KG1 (cell line): Measurements from ENCODE around the gene FLT3LG.

Experiments
- DNase-seq: peaks from one replicate; lab custom pipeline; 2025; lab: John Stamatoyannopoulos, UW

Gene FLT3LG

DNA sequence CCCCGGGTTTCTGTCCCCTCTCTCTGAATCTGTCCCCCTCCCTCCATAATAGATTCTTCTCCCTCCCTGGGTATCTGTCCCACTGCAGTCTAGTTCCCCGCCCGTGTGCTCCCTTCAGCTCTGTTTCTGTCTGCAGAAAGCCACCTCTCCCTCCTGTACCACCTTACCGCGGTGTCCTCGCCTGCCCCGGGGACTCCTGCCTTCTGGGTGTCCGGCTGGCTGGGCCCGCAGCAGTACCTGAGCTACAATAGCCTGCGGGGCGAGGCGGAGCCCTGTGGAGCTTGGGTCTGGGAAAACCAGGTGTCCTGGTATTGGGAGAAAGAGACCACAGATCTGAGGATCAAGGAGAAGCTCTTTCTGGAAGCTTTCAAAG, 39.7 kb downstream of the FLT3LG start:
- DNase-seq, result no peak

DNA sequence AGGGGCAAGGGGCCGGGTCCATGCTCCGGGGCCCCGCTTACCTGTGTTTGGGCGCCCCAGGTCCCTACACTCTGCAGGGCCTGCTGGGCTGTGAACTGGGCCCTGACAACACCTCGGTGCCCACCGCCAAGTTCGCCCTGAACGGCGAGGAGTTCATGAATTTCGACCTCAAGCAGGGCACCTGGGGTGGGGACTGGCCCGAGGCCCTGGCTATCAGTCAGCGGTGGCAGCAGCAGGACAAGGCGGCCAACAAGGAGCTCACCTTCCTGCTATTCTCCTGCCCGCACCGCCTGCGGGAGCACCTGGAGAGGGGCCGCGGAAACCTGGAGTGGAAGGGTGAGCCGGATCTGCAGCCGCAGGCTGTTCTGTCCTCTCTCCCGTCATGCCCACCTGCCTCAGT, 40.1 kb downstream of the FLT3LG start:
- no peak for DNase-seq

DNA sequence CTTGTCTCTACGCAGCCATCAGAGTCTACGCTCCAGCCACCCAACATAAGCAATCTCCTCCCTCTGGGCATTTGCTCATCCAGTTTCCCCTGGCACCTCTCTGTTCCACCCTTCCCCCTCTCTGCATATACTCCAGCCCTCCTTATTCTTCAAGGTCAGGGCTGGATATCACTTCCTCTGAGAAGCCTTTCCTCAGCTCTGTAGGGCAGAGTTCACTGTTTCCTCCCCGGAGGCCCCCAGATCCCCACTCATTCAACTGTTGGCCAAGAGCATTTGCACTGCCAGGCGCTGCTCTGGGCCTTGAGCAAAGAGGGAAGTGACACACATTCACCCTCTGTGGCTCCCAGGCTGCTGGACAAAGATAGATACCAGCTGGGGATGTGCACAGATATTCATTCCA, 41.8 kb downstream of the FLT3LG start:
- peak; percentile 20 for DNase-seq

DNA sequence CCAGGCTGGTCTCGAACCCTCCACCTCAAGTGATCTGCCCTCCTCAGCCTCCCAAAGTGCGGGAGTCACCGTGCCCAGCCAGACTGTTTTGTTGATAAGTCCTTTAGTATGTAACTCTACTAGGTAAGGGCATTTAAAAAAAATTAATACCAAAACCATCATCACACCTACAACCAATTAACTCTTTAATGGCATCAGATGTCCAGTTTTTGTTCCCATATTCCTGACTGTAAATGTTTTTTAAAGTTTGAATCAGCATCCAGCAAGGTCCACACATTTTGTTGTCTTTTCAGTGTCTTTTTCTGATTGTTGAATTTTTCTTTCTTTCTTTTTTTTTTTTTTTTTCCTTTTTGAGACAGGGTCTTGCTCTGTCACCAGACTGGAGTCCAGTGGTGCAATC, 44.0 kb downstream of the FLT3LG start:
- no peak for DNase-seq

DNA sequence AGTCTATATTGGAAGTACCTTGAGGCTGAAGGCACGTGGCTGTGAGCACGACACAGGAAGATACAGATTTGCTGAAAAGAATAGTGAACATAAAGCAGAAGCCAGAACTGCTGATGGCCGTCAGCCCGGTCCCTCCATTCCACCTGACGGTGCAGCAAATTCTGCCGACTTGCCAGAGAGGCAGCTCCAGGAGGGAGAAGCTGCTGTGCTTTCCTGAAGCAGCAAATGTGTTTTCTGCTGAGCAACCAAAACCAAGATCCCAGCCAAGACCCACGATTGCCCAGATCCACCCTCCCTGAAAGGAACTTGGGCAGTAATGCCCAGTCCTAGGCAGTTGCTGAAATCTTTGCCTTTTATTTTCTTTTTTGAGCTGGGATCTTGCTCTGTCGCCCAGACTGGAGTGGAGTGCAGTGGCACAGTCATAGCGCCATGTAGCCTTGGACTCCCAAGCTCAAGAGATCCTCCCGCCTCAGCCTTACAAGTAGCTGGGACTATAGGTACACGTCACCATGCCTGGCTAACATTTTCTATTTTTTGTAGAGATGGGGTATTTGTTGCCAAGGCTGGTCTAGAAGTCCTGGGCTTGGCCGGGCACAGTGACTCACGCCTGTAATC, 46.8 kb downstream of the FLT3LG start:
- no peak for DNase-seq

DNA sequence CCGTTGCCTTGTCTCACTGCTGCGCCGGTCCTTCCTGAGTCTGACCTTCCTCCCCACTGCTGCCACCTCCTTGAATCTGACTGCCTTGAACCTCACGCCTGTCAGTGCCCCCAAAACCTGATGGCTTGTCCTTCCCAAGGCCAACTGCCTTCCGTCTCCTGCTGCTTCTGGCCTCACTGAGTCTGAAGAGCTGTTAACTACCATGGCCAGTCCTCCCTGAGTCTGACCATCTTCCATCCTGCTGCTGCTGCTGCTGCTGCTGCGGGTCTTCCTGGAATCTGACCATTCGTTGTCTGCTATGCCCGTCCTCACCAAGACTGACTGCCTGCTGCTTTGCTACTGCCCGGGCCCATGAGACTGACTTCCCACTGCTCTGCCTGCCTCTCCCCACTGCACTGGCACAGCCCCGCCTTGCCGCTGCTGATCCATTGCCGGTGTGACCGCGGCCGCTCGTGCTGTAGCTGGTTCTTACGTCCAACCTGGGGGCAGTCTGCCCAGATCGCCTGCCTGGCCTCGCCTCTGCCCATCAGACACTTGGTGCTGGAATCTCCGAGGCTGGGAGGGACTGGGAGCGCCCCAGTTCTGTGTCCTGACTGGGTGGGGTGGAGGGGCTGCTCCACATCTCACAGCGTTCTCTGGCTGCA, 50.9 kb downstream of the FLT3LG start:
- no peak for DNase-seq

DNA sequence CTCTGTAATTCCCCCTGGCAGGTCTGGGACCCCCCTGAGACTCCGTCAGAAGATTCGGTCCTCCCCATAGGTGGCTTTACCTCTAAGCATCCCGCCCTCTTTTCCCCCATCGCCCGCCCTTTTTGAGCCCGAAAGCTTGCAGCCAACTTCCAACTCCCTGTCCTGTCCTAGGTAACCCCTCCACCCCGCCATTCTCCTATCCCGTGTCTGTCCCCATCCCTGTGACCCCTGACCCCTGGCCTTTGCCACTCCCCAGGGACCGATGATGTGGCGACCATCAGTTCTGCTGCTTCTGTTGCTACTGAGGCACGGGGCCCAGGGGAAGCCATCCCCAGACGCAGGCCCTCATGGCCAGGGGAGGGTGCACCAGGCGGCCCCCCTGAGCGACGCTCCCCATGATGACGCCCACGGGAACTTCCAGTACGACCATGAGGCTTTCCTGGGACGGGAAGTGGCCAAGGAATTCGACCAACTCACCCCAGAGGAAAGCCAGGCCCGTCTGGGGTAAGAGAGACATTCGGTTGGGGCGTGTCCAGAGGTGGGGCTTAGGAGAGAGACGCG, 54.3 kb downstream of the FLT3LG start:
- no peak for DNase-seq

DNA sequence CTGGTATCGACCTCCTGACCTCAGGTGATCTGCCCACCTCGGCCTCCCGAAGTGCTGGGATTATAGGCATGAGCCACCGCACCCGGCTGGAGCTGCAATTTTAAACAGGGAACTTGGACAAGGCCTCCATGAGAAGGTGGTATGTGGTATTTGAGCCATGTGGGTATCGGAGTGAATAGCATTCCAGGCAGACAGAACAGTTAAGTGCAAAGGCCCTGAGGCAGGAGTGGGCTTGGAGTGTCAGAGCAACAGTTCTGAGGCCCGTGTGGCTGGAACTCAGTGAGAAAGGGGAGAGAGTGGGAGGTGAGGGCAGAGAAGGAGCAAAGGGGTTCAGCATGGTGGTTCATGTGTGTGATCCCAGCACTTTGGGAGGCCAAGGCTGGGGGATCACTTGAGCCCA, 56.7 kb downstream of the FLT3LG start:
- no peak for DNase-seq

DNA sequence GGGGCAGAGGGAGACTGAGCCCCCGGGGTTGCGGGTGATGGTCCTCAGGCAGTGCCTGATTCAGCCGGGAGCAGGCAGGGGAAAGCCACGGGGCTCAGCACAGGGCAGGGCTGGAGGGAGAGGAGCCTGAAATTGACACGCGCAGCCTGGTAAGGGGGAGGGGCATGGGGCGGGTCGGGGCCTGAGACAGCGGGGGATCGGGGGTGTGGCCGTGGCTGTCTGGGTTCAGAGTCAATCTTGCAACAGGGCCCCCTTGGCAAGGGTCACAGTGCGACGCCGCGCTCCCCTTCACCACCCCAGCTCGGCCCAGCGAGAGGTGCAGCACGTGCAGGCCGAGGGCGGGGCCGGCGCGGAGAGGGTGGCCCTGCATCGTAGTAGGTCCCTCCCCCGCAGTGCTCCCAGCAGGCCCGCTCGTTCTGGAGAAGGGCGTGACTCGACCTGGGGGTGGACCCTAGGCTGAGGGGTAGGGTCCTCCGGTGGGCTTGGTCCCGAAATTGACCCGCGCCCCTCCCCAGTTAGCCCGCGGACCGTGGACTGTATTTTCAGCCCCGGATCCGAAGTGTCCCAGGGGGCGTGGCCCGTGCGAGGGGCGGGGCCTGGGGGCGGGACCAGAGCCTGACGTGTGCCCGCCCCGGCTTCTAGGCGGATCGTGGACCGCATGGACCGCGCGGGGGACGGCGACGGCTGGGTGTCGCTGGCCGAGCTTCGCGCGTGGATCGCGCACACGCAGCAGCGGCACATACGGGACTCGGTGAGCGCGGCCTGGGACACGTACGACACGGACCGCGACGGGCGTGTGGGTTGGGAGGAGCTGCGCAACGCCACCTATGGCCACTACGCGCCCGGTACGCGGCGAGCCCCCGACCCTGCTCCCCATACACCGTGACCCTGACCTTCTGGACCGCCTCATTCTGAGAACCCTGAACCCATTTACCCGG, 59.8 kb downstream of the FLT3LG start:
- no peak for DNase-seq

DNA sequence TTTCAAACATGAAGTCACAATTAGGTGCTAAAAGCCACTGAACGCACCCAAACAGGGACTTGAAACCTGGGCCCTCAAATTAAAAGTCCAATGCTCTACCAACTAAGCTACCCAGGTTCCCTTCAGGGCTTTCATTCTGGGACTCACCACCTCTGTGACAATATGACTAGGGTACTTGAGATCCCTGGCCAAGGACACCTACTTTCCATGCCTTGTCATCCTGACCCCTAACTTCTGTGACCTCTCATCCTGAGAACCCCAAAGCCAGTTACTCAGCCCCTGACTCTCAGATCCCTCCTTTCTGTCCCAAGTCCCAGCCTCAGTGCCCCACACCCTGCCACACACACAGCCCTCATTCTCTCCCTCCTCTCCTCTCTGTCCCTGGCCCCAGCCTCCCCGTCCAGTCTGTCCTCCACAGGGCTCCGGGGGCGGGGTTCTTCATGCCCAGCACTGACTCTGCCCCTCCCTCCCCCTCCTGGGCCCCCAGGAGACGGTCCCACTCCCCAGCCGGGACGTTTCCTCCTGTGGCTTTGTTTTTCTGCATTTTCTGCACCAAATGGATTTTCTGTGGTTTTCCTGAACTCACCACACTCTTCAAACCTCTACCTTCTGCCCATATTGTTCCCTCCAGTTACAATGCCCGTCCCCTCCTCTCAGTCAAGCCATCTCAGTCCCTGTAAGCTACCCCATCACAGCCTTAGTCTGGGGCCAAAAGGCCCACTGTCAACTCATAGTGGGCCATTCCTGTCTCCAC, 60.8 kb downstream of the FLT3LG start:
- DNase-seq, result peak; percentile 42
